HTERT RPE-1 (cell line): ENCODE data around the gene HTT.
"Not testable (repeated sequence)": the region's sequence is repeated elsewhere in the genome, so short reads cannot be mapped to it uniquely, and the experiment has no call there.

Source experiments
- in situ Hi-C: fragments of 300-500 bp; cut with MboI; formaldehyde crosslinking; loops from 4 replicates; pipeline ENCODE4 v1.14.3; 2020; ENCODE audit warnings: low sequenced_read_pairs

HTT gene

DNA sequence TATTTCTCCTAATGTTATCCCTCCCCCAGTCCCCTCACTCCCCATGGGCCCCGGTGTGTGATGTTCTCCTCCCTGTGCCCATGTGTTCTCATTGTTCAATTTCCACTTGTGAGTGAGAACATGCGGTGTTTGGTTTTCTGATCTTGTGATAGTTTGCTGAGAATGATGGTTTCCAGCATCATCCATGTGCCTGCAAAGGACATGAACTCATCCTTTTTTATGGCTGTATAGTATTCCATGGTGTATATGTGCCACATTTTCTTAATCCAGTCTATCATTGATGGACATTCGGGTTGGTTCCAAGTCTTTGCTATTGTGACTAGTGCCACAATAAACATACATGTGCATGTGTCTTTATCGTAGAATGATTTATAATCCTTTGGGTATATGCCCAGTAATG lies 86.6 kb downstream of the HTT start:
- in situ Hi-C loops = not testable (repeated sequence)

DNA sequence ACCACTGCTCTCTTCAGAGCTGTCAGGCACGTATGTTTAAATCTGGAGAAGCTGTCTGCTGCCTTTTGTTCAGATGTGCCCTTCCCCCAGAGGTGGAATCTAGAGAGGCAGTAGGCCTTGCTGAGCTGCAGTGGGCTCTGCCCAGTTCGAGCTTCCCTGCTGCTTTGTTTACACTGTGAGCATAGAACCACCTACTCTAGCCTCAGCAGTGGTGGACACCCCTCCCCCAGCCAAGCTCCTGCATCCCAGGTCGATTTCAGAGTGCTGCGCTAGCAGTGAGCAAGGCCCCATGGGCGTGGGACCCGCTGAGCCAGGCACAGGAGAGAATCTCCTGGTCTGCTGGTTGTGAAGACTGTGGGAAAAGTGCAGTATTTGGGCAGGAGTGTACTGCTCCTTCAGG lies 92.0 kb downstream of the HTT start:
- in situ Hi-C loops = not testable (repeated sequence)

GRCh38 chr4:3168029-3168428 lies 93.5 kb downstream of the HTT start:
- in situ Hi-C loops = no loop called here

DNA sequence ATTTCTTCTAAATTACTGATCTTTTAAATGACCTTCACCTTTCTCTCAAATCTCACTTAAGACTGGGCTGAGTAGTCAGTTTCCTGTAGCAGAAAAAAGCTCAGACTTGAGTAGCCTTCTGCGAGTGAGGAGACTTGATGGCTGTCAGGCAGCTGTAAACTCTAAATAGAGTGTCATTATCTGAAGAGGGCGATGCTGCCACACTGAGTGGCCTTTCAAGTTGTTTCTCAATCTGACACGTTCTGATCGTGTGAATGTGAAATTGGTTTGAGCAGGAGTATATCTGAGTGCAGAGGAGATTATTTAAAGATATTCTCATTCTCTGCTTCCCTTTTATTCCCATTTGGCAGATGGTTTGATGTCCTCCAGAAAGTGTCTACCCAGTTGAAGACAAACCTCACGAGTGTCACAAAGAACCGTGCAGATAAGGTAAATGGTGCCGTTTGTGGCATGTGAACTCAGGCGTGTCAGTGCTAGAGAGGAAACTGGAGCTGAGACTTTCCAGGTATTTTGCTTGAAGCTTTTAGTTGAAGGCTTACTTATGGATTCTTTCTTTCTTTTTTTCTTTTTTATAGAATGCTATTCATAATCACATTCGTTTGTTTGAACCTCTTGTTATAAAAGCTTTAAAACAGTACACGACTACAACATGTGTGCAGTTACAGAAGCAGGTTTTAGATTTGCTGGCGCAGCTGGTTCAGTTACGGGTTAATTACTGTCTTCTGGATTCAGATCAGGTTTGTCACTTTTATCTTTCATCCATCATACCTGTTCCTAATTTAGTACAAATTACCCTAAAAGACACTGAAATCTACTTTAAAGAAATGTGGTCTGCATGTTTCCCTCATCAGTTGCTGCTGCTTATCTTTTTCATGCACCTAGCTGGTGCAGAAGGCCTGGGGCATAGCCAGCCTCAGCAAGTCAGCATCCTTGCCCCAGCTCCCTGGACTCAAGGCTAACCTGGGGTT lies 100.2 kb downstream of the HTT start:
- in situ Hi-C loops = no loop called here

DNA sequence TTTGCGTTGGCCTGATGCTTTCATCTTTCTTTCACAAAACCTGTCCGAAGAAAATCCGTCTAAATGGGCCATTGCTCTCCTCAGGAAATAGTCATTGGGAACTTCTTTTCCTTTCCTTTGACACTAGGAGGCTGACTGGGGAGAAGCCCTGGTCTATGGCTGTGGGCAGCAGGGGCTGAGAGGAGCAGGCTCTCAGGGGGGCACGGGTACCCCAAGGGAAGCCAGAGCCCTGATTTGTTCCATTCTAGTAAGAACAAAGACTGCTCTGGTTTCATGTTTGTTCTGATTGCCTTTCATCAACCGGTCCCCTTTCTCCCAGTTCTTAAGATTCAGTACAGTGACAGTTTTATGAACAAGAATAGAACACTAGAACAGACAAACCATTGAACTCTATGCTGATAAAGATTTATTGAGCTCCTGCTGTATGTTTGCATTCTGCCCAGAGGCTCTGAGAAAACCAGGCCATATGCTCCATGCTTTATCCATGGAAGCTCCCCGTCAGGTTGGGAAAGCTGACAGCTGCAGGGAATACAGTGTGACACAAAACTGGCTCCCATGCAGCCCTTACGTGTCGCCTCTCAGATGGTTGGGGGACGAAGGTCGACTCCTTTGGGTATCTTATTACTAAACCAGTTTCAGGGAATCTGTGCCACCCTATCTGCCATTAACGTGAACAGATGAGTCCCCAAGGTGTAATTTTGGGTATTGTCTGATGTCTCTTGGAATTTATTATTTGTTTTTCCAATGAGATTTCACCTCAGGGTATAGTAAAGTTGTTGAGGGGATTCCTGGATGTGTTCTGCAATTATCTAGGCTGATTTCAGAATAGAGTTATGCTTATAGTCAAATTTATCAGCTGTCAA lies 102.1 kb downstream of the HTT start:
- in situ Hi-C loops = no loop called here

GRCh38 chr4:3177426-3177825 lies 102.9 kb downstream of the HTT start:
- in situ Hi-C loops = no loop called here

GRCh38 chr4:3177905-3178304 lies 103.4 kb downstream of the HTT start:
- in situ Hi-C loops = no loop called here

DNA sequence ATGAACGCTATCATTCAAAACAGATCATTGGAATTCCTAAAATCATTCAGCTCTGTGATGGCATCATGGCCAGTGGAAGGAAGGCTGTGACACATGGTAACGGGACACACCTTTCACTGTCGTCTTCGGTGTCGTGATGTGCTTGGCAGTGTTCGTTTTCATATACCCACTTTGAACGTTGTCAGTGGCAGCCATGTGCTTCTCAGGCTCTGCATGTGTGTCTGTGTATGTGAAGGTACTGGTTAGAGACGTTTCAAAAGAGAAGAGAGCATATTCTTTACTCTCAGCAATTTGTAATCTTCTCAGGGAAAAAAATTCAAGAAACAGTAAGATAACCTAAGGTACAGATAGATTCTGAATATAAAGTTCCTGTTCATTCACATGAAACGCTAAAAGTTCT lies 103.9 kb downstream of the HTT start:
- in situ Hi-C loops = no loop called here

GRCh38 chr4:3179126-3179706 lies 104.7 kb downstream of the HTT start:
- in situ Hi-C loops = no loop called here

GRCh38 chr4:3183008-3183407 lies 108.5 kb downstream of the HTT start:
- in situ Hi-C loops = no loop called here

- in situ Hi-C loops = no loop called here
These were observed 110.2 kb downstream of the HTT start for GRCh38 chr4:3184725-3185124.

DNA sequence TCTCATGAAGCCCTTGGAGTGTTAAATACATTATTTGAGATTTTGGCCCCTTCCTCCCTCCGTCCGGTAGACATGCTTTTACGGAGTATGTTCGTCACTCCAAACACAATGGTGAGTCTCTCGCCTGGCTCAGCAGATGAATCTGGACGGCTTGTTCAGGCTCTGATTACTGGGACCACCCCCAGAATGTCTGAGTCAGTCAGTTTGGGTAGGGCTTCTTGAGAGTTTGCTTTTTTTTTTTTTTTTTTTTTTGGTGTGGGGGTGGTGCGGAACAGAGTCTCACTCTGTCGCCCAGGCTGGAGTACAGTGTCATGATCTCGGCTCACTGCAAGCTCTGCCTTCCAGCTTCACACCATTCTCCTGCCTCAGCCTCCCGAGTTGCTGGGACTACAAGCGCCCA lies 112.1 kb downstream of the HTT start:
- in situ Hi-C loops = no loop called here

GRCh38 chr4:3188118-3188517 lies 113.6 kb downstream of the HTT start:
- in situ Hi-C loops = no loop called here

DNA sequence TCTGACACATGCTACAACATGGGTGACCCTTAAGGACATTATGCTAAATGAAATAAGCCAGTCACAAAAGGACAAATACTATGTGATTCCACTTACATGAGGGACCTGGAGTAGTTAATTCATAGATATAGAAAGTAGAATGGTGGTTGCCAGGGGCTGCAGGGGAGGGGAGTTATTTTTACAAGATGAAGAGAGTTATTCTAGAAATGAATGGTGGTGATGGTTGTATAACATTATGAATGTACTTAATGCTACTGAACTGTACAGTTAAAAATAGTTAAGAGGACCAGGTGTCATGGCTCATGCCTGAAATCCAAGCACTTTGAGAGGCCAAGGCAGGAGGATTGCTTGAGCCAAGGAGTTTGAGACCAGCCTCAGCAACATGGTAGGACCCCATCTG lies 115.0 kb downstream of the HTT start:
- in situ Hi-C loops = no loop called here

DNA sequence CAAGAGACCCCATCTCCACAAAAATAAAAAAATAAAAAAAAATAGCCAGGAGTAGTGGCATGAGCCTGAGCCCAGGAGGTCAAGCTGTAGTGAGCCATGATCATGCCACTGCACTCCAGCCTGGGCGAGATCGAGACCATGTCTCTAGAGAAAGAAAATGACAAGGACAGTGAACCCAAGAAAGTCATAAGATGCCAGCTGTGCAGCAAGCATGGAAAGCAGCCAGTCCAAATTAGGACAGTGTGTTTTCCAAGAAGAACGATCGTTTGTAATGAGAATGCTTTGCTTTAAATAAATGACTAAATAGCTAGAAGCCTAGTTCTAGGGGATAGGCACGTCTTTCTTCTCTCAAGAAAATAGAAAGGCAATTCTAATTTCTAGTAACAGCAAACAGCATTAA lies 116.1 kb downstream of the HTT start:
- in situ Hi-C loops = no loop called here

DNA sequence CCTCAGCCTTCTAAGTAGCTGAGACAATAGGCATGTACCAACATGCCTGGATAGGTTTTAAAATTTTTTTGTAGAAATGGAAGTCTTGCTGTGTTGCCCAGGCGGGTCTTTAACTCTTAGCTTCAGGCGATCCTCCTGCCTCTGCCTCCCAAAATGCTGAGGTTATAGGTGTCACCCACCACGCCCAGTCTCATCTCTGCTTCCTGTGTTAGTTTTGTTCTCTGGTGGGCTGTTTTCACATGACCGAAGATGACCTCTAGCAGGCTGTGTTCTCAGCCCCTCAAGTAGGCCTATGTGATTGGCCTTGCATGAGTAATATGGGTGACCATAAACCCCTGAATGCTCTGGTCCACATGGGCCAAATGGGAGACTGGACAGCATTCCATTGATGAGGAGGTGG lies 117.7 kb downstream of the HTT start:
- in situ Hi-C loops = no loop called here

GRCh38 chr4:3192827-3193226 lies 118.3 kb downstream of the HTT start:
- in situ Hi-C loops = no loop called here

- in situ Hi-C loops = no loop called here
These were observed 119.2 kb downstream of the HTT start for GRCh38 chr4:3193531-3194203.

GRCh38 chr4:3196670-3197359 lies 122.3 kb downstream of the HTT start:
- in situ Hi-C loops = no loop called here

- in situ Hi-C loops = no loop called here
These were observed 123.1 kb downstream of the HTT start for GRCh38 chr4:3197366-3198105.
